H1 (cell line): ENCODE results near the gene BEST3. TPM values are rescaled to one million over a fixed set of nuclear protein-coding genes. Genes with fewer than 3 reads are reported as not detected.

Experiments
- GABPA ChIP-seq: IDR thresholded peaks from 2 replicates; pipeline ENCODE4 v1.6.1; 2011; ENCODE audit warnings: mild to moderate bottlenecking, low read length, moderate library complexity, borderline replicate concordance; ENCODE audit not compliant: insufficient read depth
- POU5F1 ChIP-seq: IDR thresholded peaks from 2 replicates; pipeline ENCODE4 v1.6.1; 2011; ENCODE audit warnings: low read depth, mild to moderate bottlenecking, low read length, moderate library complexity
- SP2 ChIP-seq: IDR thresholded peaks from 2 replicates; pipeline ENCODE4 v1.6.1; 2012; ENCODE audit warnings: mild to moderate bottlenecking, low read length, inconsistent platforms
- SP4 ChIP-seq: IDR thresholded peaks from 2 replicates; pipeline ENCODE4 v1.6.1; 2012; ENCODE audit warnings: low read length, inconsistent platforms
- polyA plus RNA-seq, 7 experiments: library from polyadenylated mRNA; depleted of rRNA in 3 of 7; stranded (reverse) in 5 of 7; unstranded in 2 of 7; fragments of >200 nt in 5 of 7; fragments of 200-250 nt in 2 of 7; gene quantifications; 1 replicate in 5 of 7; 2 replicates in 1 of 7; 4 replicates in 1 of 7; pipeline versions ENCODE4 v1.2.1 to v1.2.3, GENCODE V29; 2011 to 2013; ENCODE audit warnings: missing spikeins in 2 of 7, mixed read lengths in 2 of 7
- total RNA-seq: library from RNA; stranded (reverse); fragmentation: NEBNext Ultra II Directional; extraction: Animal tissue kit (Norgen Biotek cat#: 25700); gene quantifications from 2 replicates; pipeline ENCODE4 v1.2.1, GENCODE V29; 2021
- TF ChIP-seq, protein P1 (sequence below), 3 experiments: IDR thresholded peaks; 1 replicate in 2 of 3; 2 replicates in 1 of 3; pipeline versions ENCODE4 v1.5.1 to v1.6.1; 2011; ENCODE audit warnings: low read length in 3 of 3, mild to moderate bottlenecking in 3 of 3, inconsistent platforms in 2 of 3, low read depth in 1 of 3, moderate library complexity in 1 of 3; ENCODE audit not compliant: insufficient read depth in 1 of 3; ENCODE audit errors: control extremely low read depth in 1 of 3

BEST3 gene
- total and polyA plus RNA-seq, 2 of the 8 experiments (the other 6 are each of a cell fraction or from before 2014, with no cell fraction given), result 0.17 TPM; not detected in 1

GRCh38 chr12:69712826-69713225, 13.7 kb upstream of the BEST3 start (continued):
- TF ChIP-seq GABPA, result no peak
- TF ChIP-seq POU5F1, result no peak
- no peak for TF ChIP-seq SP2
- no peak for TF ChIP-seq SP4
- TF ChIP-seq, protein P1, sequence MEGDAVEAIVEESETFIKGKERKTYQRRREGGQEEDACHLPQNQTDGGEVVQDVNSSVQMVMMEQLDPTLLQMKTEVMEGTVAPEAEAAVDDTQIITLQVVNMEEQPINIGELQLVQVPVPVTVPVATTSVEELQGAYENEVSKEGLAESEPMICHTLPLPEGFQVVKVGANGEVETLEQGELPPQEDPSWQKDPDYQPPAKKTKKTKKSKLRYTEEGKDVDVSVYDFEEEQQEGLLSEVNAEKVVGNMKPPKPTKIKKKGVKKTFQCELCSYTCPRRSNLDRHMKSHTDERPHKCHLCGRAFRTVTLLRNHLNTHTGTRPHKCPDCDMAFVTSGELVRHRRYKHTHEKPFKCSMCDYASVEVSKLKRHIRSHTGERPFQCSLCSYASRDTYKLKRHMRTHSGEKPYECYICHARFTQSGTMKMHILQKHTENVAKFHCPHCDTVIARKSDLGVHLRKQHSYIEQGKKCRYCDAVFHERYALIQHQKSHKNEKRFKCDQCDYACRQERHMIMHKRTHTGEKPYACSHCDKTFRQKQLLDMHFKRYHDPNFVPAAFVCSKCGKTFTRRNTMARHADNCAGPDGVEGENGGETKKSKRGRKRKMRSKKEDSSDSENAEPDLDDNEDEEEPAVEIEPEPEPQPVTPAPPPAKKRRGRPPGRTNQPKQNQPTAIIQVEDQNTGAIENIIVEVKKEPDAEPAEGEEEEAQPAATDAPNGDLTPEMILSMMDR (IDR thresholded peaks at IDR 0.05; ENCODE audit: control extremely low read depth in 1 of 3, insufficient read depth in 1 of 3, low read depth in 1 of 3, low read length in 3 of 3), result no peak
- TF ChIP-seq, all 59 proteins: peak for 0
